Glomerular endothelial cell (primary cell): ENCODE measurements around the gene BARX1. TPM values are rescaled to one million over a fixed set of nuclear protein-coding genes. Genes with fewer than 3 reads are reported as not detected.

Experiments used
- DNase-seq: peaks from one replicate; pipeline ENCODE4 v3.0.0-alpha.2; 2011; ENCODE audit warnings: low read depth, low spot score; ENCODE audit errors: extremely low read depth
- total RNA-seq: library from RNA; depleted of rRNA; stranded (reverse); fragments of >200 nt; gene quantifications from 2 replicates; pipeline ENCODE4 v1.2.3, GENCODE V29; 2015

The BARX1 gene
- total RNA-seq, 1 donor from 2014 or later, result not detected

GRCh38 chr9:93929231-93929630 is 25.9 kb downstream of the BARX1 start:
- DNase-seq, result no peak

- no peak for DNase-seq
Measured at GRCh38 chr9:93922535-93922934, 32.6 kb downstream of the BARX1 start.

- no peak for DNase-seq
Measured at GRCh38 chr9:93920131-93920800, 34.9 kb downstream of the BARX1 start.

GRCh38 chr9:93918061-93918460 is 37.1 kb downstream of the BARX1 start:
- DNase-seq, result no peak

- DNase-seq, result no peak
Measured at GRCh38 chr9:93917121-93917853, 37.9 kb downstream of the BARX1 start.

- no peak for DNase-seq
Measured at GRCh38 chr9:93916358-93916757, 38.8 kb downstream of the BARX1 start.

GRCh38 chr9:93911801-93912554 is 43.2 kb downstream of the BARX1 start:
- DNase-seq, result no peak

- DNase-seq, result no peak
Measured at GRCh38 chr9:93911136-93911745, 43.9 kb downstream of the BARX1 start.

GRCh38 chr9:93910598-93910997 is 44.6 kb downstream of the BARX1 start:
- DNase-seq, result no peak

- no peak for DNase-seq
Measured at GRCh38 chr9:93910196-93910595, 45.0 kb downstream of the BARX1 start.

- DNase-seq, result no peak
Measured at GRCh38 chr9:93909242-93909616, 45.9 kb downstream of the BARX1 start.

GRCh38 chr9:93908591-93909241 is 46.4 kb downstream of the BARX1 start:
- no peak for DNase-seq

- DNase-seq, result no peak
Measured at GRCh38 chr9:93907551-93908199, 47.5 kb downstream of the BARX1 start.

GRCh38 chr9:93906195-93906880 is 48.8 kb downstream of the BARX1 start:
- DNase-seq, result no peak

- no peak for DNase-seq
Measured at GRCh38 chr9:93905473-93906133, 49.6 kb downstream of the BARX1 start.

GRCh38 chr9:93904649-93905472 is 50.3 kb downstream of the BARX1 start:
- no peak for DNase-seq

GRCh38 chr9:93903886-93904648 is 51.1 kb downstream of the BARX1 start:
- DNase-seq, result no peak
